ENCODE results near the gene RPRD1B.
"Not testable (repeated sequence)": the region's sequence is repeated elsewhere in the genome, so short reads cannot be mapped to it uniquely, and the experiment has no call there.

The RPRD1B gene

DNA sequence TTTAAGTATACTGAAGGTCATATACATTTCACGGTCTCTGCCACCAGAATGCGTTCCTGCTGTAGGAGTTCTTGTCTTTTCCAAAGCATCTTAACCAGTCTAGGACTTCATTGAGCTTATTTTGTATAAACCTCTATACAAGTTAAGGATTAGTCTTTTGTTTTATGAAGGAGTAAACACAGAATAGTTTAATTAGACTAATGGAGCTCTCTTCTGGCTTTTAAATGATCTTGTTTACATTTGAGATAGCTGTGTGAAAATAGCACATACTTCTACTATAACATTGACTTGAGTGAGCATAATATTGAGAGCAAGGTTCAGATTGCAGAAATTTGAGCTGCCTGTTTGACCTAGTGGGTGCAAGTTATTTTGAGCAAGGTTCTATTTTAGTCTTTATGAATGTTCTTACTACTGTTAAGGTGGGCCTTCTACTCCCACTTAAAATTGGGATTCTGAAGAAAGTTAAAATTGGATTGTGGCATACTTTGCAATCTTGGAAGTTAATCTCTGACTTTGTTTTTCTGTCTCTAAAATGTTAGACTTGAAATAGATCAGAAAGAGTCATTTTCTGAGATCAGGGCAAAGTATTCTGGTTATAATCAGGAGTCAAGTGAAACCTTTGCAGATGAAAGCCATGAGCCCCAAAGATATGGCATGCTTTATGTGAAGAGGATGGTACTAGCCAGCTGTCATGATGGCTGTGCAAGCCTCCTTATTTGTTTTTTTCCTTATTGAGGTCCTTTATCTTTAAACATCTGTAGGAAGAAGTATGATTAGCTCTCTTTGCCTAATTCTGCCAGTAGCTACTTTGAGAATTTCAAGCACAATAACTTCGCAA is 41.8 kb downstream of the RPRD1B start:
- no peak for DNase-seq

DNA sequence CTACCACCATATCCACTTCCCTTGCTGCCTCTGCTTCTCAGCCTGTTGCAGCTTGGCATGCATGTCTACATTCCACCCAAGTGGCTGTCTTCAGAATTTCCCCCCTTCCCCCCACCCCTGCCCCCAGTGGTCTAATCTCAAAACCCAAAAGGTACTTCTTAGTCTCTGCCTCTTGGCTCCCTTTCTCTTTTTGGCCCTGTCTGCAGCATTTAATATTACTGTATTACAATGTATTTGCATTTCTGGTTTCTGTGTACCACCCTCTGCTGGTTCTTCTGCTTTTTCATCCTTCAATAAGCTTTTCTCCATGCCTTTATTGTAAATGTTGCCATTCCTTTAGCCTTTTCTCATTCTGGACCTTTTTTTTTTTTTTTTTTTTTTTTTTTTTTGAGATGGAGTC is 43.0 kb downstream of the RPRD1B start:
- DNase-seq = no peak

DNA sequence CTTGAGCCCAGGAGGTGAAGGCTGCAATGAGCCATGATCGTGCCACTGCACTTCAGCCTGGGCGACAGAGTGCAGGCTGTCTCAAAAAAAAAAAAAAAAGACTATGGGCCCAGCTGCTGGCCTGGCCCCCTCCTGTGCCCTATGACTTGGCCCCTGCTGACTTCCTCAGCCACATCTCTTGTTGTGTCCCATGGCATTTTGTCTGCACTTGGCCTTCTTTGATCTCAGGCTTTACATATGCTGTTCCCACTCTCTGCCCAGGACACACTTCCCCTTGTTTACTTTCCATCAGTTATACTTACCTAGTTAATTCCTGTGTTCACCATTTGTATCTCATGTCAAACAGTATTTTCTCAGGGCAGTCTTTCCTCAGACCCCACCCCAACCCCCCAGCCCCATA is 44.5 kb downstream of the RPRD1B start:
- DNase-seq = no peak

DNA sequence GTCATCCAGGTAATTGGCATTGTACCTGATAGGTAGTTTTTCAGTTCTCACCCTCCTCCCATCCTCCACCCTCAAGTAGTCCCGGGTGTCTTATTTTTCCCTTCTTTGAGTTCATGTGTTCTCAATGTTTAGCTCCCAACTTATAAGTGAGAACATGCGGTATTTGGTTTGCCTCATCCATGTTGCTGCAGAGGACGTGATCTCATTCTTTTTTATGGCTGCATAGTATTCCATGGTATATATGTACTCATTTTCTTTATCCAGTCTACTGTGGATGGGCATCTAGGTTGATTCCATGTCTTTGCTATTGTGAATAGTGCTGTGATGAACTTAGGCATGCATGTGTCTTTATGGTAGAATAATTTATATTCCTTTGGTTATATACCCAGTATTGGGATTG is 45.8 kb downstream of the RPRD1B start:
- DNase-seq = no peak

DNA sequence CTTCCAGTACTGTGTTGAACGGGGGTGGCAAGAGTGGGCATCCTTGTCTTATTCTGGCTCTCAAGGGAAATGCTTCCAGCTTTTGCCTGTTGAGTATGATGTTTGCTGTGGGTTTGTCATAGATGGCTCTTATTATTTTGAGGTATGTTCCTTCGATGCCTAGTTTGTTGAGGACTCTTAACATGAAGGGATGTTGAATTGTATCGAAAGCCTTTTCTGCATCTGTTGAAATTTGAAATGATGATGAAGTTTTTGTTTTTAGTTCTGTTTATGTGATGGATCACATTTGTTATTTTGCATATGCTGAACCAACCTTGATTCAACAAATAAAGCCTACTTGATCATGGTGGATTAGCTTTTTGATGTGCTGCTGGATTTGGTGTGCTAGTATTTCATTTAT is 48.0 kb downstream of the RPRD1B start:
- DNase-seq = no peak

DNA sequence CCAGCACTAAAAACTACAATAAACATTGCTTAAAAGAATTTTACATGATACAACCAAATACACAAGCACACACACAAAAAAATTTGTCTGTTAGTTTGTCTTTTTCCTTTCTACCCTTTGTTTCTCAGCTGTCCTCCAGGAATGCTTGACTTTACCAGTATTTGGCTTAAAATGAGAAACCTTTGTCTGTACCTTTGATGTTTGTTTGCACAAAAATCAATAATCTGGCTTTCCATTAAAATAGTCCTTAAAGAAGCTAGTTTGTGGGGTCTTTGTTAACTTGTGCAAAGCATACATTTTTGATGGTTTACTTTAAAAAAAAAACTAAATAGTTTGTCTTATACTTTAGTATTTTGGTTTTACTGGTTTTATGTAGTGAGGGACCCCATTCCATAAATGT is 49.3 kb downstream of the RPRD1B start:
- DNase-seq = no peak

DNA sequence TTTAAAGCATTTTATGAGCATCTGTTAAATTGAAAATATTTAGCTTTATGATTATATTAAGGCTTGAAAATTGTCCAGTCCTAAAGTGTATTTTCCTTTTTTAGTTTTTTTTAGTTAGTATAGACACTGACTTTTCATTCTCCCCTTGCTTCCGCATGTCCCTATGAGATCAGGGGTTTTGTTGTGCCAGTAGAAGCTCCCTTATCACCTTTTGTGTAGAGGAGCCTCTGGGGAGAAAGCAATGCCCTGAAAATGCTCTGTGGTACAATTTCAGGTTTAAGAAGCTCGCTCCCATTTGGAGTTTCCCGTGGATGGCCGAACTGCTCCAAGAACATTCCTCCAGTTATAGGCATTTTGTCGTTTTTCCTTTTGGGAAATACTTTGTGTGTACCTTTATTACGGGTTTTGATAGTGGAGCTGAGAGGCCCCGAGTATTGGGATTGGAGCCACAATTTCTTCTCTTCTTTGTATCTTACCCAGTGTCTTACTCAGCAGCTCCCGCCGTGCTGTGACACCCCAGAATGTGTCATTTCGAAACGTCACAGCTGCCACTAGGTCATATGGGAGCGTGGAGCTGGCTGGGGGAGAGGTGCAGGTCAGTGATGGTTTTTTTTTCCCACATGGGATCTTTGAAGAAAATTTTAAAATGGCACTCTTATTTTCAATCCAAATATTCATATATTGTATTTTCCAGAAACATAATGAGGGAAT is 49.9 kb downstream of the RPRD1B start:
- DNase-seq = no peak

DNA sequence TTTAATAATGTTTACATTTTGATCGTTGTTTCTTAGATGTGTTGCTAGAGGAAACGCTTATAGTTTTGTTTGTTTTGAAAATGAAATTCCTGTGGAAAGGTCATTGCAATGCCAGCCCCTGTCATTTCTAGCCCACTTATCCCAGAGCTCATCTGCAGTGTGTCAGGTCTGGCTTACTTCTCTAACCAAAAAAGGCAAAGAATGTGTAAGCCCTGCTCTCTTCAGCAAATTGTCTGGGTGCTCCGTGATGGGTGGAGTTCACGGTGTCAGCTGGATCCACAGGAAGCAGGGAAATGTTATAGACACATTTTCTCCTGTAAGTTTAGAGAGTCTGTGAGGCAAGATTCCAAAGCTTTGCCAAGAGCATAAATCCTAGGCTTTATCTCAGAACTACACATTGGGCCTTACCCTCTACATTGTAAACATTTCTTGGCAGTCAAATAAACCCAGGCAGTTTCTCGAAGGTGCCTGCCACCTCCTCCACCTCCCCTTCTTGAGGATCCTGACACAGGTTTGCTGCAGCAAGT is 50.9 kb downstream of the RPRD1B start:
- no peak for DNase-seq

DNA sequence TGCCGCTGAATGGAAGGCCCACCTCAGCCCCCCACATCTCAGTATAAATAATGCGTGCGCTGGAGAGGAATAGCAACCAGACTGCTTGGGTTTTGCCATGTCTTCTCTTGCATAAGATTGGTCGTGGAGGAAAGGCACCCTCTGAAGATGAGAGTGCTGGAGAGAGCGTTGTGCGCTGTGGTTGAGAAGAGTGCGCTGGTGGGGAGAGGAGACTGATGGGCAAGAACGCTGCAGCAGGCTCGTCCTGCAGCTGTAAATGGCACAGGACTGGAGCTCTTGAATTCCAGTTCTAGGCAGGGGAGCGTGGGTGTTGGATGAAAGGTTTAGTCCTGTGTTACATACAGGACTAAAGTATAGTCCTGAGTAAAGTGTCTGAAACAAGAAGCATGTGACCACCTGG is 51.5 kb downstream of the RPRD1B start:
- no peak for DNase-seq

DNA sequence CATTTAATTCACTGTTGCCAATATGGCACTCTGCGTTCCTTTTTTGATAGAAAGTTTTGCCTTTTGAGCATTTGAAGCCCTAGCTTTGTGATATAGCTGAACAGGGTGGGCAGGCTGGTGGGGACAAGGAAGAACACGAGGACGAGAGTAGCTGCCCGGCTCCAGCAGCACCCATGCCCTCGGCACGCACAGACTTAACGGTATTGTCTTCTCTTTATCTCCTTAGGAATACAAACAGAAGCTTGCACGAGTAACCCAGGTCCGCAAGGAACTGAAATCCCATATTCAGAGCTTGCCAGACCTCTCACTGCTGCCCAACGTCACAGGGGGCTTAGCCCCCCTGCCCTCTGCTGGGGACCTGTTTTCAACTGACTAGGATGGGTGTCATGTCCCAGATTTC is 56.0 kb downstream of the RPRD1B start:
- DNase-seq = no peak

DNA sequence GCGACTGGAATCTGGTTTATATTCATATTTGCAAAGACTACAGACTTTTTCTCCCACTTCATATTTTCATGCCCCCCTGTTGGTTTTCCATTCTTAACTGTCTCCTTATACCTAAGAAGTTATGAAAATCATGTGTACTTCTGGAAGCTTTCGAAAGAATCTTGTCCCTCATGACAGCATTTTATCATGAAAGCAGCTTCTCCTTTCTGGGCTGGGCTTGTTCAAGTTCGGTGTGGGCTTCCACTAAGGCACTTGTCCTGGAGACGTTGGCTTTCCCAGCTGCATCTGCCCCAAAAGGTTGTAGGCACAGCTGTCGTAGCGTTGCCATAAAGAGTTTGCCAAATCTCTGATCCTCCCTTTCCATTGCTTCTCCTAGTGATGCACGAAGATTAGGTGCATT is 56.5 kb downstream of the RPRD1B start:
- DNase-seq = no peak

DNA sequence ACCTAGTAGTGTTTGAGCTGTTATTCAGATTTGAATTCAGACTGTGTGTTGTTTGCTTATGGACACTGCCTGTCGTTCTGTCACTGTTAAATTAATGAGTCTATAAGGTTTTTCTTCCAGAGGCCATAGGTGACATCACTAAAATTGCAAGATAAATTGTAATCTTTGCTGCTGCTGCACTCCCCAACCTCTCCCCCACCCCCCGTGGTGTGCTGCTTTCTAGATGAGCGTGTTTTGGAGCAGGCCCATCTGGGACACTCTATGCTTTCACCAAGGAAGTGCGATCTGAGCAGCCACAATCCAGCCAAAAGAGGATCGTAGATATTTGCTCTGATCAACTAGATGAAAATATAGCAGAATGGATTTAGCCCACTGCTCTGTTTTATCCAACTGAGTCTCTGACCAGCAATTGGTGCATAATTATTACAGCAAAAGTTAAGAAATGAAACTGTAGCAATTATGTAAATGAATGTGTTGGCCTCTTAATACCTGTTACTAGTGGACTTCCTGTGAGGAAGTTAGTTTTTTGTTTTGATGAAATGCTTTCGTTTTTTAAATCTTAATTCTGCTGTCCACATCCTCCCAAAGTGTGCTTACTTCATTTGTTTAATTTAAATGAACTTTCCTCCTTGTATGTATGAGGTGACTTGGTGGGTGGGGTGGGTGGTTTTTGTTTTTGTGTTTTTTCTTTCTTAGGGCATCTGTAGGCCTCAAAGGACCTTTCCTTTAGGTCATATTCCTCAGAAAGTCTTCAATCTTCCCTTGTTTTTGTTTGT is 58.1 kb downstream of the RPRD1B start:
- DNase-seq = no peak

DNA sequence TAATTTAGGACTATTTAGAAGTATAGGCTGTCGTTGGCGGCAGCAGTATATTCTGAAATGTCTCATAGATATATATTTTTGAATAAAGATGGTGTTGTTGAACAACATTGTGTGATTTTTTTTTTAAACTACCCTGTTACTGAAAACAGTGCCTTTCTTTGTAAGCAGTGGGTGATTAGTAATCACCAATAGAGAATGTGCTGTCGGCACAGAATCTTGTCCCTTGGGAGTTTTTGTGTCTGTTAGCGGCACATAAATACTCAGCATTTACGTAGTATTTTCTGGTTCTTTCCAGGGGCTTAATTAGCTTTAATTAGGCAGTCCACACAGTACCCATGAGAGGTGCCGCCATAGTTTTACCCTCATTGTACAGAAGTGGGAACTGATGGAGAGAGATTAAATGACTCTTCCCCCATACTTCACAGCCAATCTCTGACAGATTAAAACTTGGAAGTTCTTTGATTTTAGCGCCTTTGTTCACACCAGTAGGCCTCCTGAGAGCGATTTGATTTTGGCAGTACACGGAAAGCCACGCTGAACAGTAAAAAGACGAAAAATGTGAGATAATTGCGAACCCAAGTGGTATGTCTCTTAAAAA is 58.8 kb downstream of the RPRD1B start:
- no peak for DNase-seq

DNA sequence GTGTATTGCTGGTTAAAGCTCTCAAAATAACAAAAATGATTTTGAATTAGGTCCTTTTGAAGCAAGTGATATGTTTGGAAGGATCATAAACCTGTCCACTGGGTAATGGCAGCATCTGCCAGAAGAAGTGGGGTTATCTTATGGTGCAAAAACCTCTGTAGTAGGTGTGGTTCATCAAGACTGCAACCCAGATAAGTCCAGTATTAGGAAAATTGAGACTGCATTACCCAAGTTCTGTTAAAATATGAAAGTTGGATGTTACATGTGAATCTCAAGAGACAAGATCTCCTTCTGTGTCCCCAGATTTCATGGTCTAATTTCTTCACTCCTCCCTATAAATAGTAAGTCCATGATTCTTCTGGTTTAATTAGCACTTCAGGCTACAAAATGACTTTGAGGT is 59.4 kb downstream of the RPRD1B start:
- DNase-seq = no peak

DNA sequence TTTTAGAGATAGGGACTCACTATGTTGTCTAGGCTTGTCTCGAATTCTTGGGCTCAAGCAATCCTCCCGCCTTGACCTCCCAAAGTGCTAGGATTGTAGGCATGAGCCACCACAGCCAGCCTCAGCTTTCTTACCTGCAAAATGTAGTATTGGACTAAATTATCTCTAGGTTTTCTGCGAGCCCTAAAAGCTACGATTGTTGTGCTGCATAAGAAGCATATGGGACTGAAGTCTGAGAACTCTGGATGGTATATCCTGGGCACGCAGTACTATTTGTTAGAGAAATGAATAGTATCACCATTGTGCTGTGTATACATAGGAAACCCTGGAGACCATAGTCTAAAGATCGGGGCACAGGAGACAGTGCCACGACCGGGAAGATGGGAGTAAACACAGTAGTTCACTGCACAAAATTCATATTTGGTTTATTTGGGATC is 60.1 kb downstream of the RPRD1B start:
- no peak for DNase-seq

DNA sequence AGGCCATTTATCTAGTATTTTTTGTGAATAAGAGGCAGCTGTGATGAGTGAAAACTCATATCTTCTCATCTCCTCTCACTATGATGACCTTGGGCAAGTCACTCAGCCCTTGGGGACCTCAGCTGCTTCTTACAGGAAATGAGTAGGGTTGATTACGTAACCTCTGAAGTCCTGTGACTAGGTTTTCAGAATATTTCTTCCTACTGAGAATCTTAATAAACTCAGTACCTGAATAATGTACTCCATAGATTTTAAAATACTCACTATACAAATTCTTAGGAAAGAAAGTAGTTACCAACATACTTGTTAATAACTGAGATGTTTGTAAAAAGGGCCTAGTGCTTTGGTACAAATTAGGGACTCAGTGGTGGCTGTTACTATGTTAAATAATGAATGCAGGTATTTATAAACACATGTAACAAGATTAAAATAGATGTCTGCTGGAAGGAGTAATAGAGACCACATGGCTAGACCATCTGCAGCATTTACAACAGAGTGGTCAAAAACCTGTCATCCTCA is 60.9 kb downstream of the RPRD1B start:
- no peak for DNase-seq

DNA sequence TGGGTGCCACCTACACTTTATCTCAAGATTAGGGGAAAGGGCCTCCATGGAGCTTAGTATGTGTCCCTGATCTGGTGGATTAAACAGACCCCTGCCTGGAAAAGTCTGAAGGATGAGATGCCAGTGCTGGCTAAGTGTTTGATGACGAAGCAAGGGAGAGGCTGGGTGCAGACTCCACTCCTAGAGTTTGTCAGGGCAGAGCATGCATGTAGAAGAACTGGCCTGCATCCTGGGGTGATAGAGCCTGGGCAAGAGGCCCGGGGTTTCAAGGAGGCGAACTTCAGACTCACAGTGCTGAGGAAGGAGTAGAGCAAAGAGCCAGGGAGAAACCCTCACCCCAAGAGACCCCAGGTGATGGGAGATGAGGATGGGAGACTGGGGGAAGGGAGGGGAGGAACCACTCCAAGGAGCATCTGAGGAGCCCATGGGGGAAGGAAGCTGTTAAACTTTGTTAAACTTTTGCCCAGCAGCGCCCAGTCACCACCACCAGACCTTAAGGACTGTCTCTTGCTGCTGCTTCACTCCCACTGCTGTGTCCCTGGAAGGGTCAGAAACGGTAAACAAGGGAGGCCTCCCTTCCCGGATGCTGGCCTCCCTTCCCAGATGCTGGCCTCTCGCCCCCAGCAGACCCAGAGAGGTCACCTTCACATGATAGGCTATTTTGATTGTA is 61.6 kb downstream of the RPRD1B start:
- DNase-seq = no peak

DNA sequence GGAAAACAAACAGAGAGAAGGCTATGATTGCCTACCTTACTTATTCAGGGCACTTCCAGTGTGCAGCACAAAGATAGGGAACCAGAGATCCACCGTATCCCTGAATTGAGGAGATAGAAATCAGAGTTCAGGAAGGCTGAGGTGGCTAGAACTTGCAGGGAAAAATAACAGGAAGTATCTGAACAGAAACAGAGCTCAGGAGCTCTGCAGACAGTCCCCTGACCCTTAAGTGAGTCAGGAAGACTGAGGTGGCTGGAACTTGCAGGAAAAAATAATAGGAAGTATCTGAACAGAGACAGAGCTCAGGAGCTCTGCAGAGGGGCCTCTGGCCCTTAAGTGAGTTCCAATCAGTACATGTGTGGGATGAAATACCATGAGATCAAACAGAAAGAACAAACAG is 65.4 kb downstream of the RPRD1B start:
- DNase-seq = no peak

DNA sequence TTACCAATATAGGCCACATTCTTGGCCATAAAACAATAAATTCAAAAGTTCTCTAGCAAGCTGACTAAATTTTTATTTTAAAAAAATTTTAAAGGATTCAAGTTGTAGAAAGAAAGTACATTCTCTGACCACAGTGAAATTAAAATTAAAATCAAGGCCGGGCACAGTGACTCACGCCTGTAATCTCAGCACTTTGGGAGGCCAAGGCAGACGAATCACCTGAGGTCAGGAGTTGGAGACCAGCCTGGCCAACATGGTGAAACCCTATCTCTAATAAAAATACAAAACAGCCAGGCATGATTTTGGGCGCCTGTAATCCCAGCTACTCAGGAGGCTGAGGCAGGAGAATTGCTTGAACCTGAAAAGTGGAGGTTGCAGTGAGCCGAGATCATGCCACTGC is 68.7 kb downstream of the RPRD1B start:
- DNase-seq = not testable (repeated sequence)

DNA sequence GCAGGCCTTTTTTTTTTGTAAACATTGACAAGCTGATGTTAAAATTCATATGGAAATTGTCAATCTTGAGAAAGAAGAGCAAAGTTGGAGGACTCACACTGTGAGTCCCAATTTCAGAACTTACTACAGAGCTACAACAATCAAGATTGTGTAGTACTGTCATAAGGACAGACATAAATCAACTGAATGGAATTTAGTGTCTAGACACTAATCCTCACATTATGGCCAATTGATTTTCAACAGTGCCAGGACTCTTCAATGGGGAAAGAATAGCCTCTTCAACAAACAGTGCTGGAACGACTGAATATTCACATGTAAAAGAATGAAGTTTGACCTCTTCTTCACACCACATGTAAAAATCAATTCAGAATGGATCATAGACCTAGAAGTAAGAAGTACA is 70.7 kb downstream of the RPRD1B start:
- no peak for DNase-seq

DNA sequence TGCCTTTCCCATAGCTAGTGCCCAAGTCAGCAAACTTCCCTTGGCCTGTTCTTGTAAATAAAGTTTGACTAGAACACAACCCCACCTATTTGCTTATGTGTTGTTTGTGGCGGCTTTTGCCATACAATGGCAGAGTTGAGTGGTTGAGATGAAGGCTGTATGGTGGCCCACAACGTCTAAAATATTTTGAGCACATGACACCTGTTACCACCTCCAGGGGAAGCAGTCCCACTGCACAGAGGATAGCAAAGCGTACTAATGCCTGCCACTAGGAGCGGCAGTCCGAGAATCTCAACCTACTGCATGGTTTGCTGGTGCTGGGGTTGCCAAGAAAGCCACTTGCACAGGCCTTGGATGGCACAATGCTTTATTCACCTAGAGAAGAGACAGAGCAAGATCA is 72.9 kb downstream of the RPRD1B start:
- DNase-seq = no peak

DNA sequence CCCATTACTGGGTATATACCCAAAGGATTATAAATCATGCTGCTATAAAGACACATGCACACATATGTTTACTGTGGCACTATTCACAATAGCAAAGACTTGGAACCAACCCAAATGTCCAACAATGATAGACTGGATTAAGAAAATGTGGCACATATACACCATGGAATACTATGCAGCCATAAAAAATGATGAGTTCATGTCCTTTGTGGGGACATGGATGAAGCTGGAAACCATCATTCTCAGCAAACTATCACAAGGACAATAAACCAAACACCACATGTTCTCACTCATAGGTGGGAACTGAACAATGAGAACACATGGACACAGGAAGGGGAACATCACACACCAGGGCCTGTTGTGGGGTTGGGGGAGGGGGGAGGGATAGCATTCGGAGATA is 73.8 kb downstream of the RPRD1B start:
- DNase-seq = not testable (repeated sequence)
